GM12872 (cell line): ENCODE measurements around the gene ASNS.

Source experiments
- TF ChIP-seq, protein P1 (sequence below): IDR thresholded peaks from 3 replicates; pipeline ENCODE4 v1.5.1; 2011; ENCODE audit warnings: low read depth, mild to moderate bottlenecking, low read length, moderate library complexity; ENCODE audit not compliant: insufficient read depth

ASNS gene

GRCh38 chr7:97842772-97843345 lies 29.3 kb downstream of the ASNS start:
- TF ChIP-seq, protein P1, sequence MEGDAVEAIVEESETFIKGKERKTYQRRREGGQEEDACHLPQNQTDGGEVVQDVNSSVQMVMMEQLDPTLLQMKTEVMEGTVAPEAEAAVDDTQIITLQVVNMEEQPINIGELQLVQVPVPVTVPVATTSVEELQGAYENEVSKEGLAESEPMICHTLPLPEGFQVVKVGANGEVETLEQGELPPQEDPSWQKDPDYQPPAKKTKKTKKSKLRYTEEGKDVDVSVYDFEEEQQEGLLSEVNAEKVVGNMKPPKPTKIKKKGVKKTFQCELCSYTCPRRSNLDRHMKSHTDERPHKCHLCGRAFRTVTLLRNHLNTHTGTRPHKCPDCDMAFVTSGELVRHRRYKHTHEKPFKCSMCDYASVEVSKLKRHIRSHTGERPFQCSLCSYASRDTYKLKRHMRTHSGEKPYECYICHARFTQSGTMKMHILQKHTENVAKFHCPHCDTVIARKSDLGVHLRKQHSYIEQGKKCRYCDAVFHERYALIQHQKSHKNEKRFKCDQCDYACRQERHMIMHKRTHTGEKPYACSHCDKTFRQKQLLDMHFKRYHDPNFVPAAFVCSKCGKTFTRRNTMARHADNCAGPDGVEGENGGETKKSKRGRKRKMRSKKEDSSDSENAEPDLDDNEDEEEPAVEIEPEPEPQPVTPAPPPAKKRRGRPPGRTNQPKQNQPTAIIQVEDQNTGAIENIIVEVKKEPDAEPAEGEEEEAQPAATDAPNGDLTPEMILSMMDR = no peak

DNA sequence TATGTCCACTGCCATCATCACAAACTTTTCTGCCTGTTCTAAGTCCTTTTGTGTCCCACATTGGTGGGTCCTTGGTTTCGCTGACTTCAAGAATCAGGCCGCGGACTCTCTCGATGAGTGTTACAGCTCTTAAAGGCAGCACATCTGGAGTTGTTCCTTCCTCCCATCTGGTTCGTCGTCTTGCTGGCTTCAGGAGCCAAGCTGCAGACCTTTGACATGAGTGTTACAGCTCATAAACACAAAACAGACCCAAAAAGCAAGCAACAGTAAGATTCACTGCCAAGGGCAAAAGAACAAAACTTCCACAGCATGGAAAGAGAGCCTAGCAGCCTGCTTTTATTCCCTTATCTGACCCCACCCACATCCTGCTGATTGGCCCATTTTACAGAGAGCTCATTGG lies 30.2 kb downstream of the ASNS start:
- TF ChIP-seq, protein P1 = no peak

- TF ChIP-seq, protein P1 = peak; percentile 60; the same call in 2 of the 3 replicates
Measured at GRCh38 chr7:97835296-97836138, 36.7 kb downstream of the ASNS start.

DNA sequence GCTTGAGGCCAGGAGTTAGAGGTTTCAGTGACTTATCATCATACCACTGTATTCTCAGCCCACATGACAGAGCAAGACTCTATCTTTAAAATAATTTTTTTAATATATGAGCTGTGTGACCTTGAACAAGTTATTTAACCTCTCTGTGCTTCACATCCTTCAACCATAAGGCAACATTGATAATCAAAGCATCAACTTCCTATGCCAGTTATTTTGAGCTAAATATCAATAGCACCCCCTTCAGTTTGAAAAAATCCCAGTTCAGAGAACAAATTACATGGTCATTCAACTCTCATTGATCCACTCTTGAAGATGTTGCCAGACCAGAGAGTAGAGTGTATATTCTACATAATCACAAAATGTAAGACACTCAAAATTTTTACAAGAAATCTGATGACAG lies 53.0 kb downstream of the ASNS start:
- TF ChIP-seq, protein P1 = peak; percentile 4; the same call in 1 of the 3 replicates

DNA sequence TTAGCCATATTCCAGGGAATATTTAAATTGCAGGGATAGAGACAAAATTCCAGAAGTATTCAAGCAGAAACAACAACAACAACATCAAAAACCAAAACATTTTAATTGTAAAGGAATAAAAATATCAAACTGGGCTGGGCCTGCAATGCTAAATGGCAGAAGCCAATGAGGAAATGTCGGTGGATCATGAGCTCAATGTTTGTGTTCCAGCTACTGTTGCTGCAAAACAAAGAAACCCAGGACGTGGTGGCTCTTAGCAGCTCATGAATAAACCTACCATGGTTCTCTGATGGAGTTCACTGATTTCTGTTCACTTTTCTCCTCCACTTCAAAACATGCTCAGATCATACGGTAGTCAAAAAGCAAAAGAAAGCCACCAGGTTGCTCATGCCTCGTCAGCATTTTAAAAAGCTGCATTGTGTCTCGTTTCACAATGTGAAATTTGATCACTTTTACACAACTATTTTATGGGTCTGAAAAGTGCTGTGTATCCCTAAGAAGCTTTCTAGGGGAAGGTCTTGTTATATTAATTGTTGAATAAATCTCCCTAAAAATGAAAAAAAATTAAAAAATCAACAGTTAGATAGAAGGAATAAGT lies 54.0 kb downstream of the ASNS start:
- TF ChIP-seq, protein P1 = no peak
